NCI-H1417 (cell line): Measurements from ENCODE around the gene UBE2A.

Experiments
- DNase-seq, 3 experiments: peaks; one replicate each; lab custom pipeline; 2025; lab: John Stamatoyannopoulos, UW

Gene UBE2A

DNA sequence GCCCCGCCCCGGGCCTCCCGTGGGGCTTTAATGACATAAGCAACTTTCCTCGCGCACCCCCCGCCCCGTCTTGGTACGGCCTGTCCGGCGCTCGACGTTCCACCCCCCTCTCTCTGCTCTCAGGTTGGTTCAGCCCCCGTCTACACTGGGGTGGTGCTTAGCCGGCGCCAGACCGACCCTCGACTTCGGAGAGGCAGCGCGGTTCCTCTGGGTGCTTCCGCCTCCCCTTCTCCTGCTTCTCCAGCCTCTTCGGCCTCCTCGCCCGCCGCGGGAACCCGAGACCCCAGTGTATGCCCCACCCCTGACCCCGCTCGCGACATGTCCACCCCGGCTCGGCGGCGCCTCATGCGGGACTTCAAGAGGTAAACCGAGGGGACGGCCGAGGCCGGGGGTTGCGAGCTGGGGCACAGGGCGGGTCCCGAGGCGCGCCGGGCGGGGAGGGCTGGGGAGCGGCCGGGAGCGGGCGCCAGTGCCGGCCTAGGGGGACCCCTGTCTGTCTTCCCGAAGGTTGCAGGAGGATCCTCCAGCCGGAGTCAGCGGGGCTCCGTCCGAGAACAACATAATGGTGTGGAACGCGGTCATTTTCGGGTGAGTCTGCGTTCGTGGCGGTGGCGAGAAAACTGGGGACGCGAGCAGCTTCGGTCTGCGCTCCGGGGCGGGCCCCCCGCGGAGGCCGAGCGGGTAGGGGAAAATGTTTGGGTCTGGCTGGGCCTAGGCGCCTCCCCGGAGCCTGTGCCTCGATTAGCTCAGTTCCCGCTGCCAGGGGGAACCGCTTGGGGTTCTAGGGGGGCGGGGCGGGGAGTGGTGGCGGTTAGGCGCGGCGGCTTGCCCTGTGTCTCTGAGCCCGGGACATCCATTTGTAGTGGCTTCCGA lies at the start of gene UBE2A:
TSS of gene UBE2A (plus strand) at position 170 of the 873 bp plus-strand sequence. CDS start at position 319, 149 bp downstream.
- DNase-seq = peak; percentile 85 to 90 (median 86)

GRCh38 chrX:119529345-119530276 lies 44.8 kb upstream of the UBE2A start:
- DNase-seq = no peak

DNA sequence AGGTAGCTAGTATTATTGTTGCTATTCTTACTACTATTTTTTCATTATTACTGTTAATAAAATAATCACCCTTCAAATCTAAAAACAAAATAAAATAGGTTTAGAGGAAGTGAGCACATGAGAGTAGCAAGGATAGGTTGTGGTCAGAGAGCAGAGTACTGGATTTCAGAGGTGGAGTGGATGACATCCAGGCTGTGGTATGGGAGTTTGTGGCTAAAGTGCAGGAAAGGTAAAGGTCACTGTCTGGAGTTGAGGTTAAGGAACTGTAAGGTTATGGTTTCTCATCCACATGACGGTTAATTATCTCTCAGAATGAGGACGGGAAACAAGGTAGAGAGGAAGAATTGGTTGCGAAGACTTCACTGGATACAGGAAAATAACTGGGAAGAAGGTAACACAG lies 36.9 kb upstream of the UBE2A start:
- DNase-seq = no peak

DNA sequence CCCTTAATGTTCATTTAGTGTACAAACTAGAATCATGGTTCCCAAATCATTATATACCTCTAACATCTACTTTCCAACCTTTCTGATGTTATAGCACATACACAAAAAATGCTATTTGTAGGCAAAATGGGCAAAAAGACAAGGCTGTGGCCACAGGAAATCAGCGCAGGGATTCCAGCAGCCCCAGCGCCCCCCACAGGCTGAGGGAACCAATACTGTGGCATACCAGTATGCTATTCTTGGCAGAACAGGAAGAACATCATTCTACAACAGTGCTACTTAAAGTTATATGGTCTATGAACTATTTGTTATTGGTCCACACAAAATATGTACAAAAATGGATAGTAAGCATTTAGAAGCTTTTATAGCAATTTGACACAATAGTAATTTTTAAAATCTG lies 34.5 kb upstream of the UBE2A start:
- no peak for DNase-seq

- no peak for DNase-seq
These were observed 33.2 kb upstream of the UBE2A start for GRCh38 chrX:119541188-119541587.

DNA sequence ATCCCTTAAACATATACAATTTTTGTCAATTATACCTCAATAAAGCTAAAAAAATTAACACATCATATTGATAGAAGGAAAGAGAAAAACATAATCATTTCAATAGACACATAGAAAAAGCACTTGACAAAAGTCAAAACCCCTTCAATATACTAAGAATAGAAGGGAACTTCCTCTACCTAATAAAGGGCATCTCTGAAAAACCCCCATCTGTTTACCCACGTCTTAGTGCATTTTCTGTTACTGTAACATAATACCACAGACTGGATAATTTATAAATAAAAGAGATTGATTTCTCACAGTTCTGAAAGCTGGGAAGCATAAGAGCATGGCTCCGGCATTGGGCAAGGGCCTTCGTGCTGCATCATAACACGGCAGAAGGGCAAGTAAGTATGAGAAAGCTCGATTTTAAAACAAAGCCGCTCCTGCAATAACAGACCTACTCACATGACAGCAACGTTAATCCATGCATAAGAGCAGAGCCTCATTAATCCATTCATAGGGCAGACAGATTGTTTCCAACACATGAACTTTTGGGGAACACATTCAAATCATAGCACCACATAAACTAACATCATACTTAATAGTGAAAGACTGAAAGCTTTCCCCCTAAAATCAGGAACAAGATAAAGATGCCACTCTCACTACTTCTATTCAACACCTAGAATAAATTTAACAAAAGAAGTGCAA lies 24.9 kb upstream of the UBE2A start:
- DNase-seq = no peak

DNA sequence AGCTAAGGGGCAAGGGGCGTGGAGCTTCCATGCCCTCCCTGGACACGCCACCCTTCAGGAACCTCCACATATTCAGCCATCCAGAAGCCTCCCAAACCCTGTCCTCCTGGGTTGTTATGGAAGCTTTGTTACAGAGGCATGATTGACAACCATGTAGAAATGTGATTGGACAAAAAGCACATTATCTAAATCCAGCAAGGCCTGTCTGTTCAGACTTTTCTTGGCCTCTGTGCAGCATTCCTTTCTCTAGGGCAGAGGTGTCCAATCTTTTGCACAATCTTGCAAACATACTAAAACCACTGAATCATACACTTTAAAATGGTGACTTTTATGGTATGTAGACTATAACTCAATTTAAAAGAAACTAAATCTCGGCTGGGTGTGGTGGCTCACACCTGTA lies 21.9 kb upstream of the UBE2A start:
- DNase-seq = no peak

DNA sequence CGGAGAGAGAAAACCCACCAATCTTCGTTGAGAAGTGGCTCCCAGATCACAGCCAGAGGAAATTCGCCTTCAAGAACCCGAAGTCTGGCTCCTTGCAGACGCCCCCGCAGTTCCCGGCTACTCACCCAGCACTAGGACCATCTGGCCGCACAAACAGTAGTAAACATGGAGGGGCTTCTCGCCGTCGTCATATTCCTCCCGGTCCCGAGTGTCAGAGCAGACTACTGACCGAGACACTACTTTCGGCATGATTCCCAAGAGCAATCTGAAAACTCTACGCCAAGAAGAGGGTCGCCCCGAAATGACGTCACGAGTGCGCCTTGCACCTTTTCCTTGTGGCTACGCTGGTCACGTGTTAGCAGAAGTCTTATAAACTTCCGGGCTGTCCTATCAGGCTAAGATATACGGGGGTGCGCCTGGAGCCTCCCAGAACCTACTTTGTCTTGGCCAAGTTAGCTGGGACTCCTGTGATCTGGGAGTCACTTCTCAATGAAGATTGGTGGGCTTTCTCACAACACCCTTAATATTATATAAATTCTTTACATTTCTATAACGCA lies 9.2 kb upstream of the UBE2A start, which contains the start of gene STEEP1:
TSS of gene STEEP1 (minus strand) at position 303 of the 557 bp plus-strand sequence. CDS start at position 249, 54 bp downstream.
- peak; percentile 93 to 98 (median 93) for DNase-seq

DNA sequence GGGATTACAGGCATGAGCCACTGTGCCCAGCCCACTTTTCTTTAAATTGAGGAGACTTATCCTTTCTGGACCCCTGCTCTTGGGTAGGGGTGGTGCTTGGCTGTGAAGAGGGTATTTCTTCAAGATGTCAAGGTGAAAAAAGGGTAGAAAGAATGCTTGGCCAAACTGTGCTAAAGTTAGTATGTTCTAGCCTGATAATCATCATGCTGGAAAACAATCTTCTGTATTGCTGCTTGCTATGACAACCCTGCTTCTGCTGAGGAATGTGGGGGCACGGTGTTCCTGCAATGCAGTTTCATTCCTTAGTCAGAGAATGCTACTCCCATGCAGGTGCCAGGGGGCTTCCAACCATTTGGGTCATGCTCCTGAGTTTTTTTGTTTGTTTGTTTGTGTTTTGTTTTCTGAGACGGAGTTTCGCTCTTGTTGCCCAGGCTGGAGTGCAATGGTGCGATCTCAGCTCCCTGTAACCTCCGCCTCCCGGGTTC lies 4.0 kb upstream of the UBE2A start:
- DNase-seq = no peak

DNA sequence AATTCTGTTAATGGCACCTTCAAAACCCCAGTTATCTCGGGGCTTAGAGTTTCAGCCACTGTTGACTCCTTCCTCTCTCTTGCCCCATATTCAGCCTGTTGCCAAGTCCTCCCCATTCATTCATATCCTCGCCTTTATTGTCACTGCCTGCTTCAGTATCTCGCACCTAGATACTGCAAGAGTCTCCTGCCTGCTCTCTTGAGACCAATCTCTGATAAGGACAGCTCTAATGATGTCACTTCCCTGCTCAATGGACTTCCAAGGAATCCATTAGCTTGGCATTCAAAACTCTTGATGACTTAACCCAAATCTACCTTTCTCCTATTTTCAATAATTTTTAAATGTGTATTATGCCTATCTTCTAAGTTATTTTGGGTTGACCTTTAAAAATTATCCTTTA lies 1.1 kb upstream of the UBE2A start:
- DNase-seq = no peak

- no peak for DNase-seq
These were observed 446 bp upstream of the UBE2A start for GRCh38 chrX:119573840-119574393.

- DNase-seq = no peak
These were observed 5.1 kb downstream of the UBE2A start for GRCh38 chrX:119579414-119579813.

GRCh38 chrX:119583431-119584059 lies 9.2 kb downstream of the UBE2A start:
- no peak for DNase-seq

DNA sequence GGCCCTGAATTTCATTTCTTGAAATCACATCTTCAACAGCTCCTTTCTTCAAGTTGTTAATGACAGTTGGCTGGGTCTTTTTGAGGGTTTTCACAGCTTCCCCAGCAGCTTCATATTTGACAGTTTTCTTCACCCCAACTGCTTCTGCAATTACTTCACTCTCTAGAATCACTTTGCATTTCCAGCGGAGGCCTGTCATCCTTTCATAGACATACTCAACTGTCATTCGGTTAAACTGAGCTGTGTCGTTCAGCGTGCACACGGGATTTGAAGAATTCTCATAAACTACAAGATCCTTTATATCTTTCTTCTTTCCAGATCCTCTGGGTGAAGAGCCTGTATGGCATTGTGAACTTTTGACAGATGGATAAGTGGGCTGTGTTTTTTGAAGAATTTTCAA lies 15.4 kb downstream of the UBE2A start:
- no peak for DNase-seq

DNA sequence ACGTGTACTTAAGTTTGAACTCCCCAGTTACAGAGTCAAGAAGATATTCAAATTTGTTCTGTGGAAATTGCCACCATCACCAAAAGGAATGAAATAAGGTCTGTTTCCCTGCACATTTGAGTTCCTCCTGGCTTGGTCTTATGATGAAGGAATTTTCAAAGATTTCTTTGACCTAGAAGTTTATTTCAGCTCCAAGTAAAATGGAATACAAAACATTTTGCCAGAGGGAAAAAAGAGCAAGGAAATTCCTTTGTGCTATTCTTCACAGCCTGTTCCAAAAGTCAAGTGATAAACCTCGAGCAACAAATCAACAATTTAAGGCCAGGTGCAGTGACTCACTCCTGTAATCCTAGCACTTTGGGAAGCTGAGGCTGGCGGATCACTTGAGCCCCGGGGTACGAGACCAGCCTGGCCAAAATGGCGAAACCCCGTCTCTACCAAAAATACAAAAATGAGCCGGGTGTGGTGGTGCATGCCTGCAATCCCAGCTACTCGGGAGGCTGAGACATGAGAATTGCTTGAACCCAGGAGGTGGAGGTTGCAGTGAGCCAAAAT lies 28.4 kb downstream of the UBE2A start:
- no peak for DNase-seq

GRCh38 chrX:119604766-119605463 lies 30.6 kb downstream of the UBE2A start:
- peak in 2 of 3 experiments; percentile 35 to 56 for DNase-seq

DNA sequence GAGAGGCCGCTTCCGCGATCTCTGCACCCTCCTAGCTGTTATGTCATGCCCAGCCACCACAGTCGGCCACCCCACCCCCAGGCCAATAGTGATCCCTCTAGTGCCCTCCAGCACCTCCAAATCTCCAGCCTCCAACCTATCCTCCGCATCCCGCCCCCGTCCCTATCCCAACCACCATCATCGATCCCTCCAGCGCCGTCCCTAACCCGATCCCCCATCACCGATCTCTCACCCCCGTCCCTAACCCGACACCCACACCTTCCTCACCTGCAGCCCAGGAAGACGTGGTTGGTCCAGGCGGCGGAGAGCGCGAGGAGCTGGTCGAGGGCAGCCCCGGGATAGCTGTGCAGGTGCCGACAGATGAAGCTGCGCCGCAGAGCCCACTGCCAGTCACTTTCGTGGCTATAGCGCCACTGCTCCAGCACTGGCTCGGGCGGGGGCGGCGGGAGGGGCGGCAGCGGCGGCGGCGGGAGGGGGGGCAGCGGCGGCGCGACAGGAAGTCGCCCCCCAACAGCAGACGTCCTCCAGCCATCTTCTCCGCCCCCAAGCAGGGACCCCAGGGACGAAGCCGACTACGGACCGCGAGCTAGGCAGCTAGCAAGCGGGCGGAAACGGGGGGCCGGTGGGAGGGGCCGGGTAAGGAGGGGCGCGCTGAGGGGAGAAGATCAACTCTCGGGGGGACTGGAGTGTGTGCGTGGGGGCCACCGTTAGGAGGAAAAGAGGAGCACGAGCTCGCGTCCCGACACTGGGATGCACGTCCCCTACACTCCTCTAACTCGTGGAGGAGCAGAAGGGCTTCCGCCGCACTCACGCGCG lies 31.3 kb downstream of the UBE2A start:
- peak; percentile 14 to 65 (median 57) for DNase-seq

GRCh38 chrX:119606280-119607017 lies 32.1 kb downstream of the UBE2A start, which contains the start of gene NKRF:
TSS of gene NKRF (minus strand) at chrX:119606424.
- peak; percentile 90 to 97 (median 96) for DNase-seq
